ENCODE measurements around the gene APOA4.

Gene APOA4

DNA sequence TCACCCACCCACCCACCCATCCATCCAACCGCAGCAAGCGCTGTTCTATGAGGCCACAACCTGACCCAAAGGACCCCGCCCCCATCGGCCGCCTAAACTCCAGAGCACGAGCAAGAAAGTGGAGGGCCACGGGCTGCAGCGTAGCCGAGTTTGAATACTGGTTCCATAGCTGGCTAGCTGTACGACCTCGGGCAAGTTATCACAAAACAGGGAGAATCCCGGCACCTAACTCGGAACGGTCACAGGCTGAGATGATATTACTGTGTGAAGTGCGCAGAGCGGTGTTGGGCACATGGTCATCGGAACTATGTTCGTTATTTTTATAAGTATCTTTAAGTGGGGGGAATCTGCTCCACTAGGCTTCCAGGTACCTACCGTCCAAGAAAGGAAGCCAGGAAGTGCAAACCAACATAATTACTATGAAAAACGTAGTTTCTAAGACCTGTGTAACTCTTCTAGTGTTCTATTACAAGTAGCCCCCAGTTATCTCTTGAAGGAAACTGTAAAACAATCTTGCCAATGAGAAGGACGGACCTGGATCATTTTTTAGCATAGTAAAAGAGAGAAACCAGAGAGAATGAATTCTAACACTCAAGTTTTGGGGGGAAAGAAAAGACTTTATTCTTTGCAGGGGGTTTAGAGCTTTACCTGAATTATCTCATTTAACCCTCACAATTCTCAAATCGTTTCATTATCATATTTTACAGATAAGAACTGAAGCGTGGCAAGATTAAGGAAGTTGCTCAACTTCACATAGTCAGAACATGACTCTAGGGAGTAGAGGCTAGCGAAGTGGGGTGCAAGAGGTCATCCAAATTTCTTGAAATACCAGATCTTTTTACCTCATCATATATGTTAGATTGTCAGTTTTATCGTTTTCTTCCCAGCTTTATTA is 49.7 kb downstream of the APOA4 start:
- DNase-seq: no peak

DNA sequence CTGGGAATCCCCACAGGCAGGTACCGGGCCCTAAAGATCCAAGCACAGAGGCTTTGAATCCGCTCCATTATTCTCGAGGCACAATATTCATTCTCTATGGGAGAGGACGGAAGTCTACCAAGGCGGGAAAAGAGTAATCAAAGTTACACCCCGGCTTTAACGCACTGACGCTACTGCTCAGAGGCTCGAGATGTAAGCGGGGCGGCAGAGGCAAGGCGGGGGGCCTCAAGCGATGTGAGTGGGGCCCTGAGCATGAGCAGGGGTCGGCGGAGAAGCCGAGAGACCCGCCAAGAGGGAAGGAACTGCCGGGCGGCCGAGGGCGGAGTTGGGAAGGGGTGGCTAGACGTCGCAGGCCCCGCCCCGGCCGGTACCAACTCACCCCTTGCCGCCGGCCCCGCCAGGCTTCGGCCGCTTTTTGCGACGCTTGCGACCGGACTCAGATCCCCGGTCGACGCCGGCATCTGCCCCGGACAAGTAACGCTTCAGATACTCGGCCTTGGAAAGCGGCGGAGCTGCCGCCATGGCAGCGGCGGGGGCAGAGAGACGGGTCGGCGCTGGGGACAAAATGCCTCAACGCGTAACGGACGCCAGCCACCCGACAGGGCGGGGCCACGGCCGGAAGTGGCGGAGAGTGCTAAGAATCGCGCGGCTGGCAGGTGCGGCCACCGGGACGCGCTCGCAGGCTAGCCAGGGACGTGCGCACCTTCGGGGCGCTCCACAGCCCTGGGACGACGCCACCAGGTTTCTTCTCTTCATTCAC is 50.5 kb downstream of the APOA4 start, which contains the start of gene BUD13:
Gene BUD13 (minus strand): TSS at position 545 of the 760 bp plus-strand sequence. CDS start 23 bp downstream, at position 522.
- DNase-seq: peak; percentile 54

GRCh38 chr11:116771935-116772334 is 51.2 kb downstream of the APOA4 start:
- no peak for DNase-seq

Measured in GOT3 (cell line).